IMR-90 (cell line): ENCODE results near the gene NRM. TPM values are rescaled to one million over a fixed set of nuclear protein-coding genes. Genes with fewer than 3 reads are reported as not detected.

Source experiments
- ATAC-seq: fragments of 200-7000 bp; cut with Tn5 transposase; 2 replicates; pipeline ENCODE4 v1.9.1; 2020; ENCODE audit warnings: low read depth, mild to moderate bottlenecking, moderate library complexity
- BruUV-seq: library from RNA; stranded (reverse); fragments of 400-500 nt; replicated peaks from 2 replicates; lab custom pipeline; 2021; lab: Mats Ljungman, UMichigan
- CTCF ChIA-PET: fragments of 300-600 bp; formaldehyde crosslinking; extraction: SDS; loops from one replicate; lab custom pipeline; 2021; ENCODE audit warnings: antibody characterized with exemption; lab: Yijun Ruan, JAX
- POLR2A ChIA-PET: fragments of 300-600 bp; sonication (Branson Sonifier 250); formaldehyde crosslinking; loops from one replicate; lab custom pipeline; 2022; ENCODE audit warnings: antibody characterized with exemption; ENCODE audit not compliant: unreplicated experiment; lab: Charles Lee
- DNase-seq: peaks from one replicate; pipeline ENCODE4 v3.0.0; 2013
- H2AFZ ChIP-seq: replicated peaks from 2 replicates; pipeline ENCODE3; 2013; ENCODE audit warnings: low read length, mild to moderate bottlenecking; ENCODE audit not compliant: poor library complexity
- H2AK5ac ChIP-seq: 2 replicates; pipeline ENCODE4 v1.6.1; 2013; ENCODE audit warnings: low read depth, low read length, inconsistent platforms
- H2AK9ac ChIP-seq: replicated peaks from 2 replicates; pipeline ENCODE3; 2013; ENCODE audit warnings: mild to moderate bottlenecking, low read depth, low read length, moderate library complexity; ENCODE audit not compliant: poor library complexity
- H2BK120ac ChIP-seq: 2 replicates; pipeline ENCODE4 v1.6.1; 2013; ENCODE audit warnings: low read depth, low read length, inconsistent platforms
- H2BK15ac ChIP-seq: 3 replicates; pipeline ENCODE4 v1.6.1; 2013; ENCODE audit warnings: low read depth, low read length, inconsistent platforms
- H2BK20ac ChIP-seq: 2 replicates; pipeline ENCODE4 v1.6.1; 2013; ENCODE audit warnings: low read depth, mild to moderate bottlenecking, inconsistent platforms, low read length, moderate library complexity
- H2BK5ac ChIP-seq: 2 replicates; pipeline ENCODE4 v1.6.1; 2013; ENCODE audit warnings: mild to moderate bottlenecking, low read depth, low read length, inconsistent platforms; ENCODE audit not compliant: poor library complexity, severe bottlenecking
- H3K14ac ChIP-seq: replicated peaks from 2 replicates; pipeline ENCODE4 v1.6.1; 2013; ENCODE audit warnings: low read depth, low read length, inconsistent platforms
- H3K18ac ChIP-seq: 2 replicates; pipeline ENCODE4 v1.6.1; 2013; ENCODE audit warnings: low read depth, low read length, control low read depth
- H3K23ac ChIP-seq: 2 replicates; pipeline ENCODE4 v1.6.1; 2013; ENCODE audit warnings: low read depth, low read length, inconsistent platforms
- H3K27ac ChIP-seq: 2 replicates; pipeline ENCODE4 v1.5.1; 2013; ENCODE audit warnings: mild to moderate bottlenecking, control low read depth, low read length; ENCODE audit not compliant: insufficient read depth
- H3K27me3 ChIP-seq: 2 replicates; pipeline ENCODE4 v1.6.1; 2013; ENCODE audit warnings: low read length; ENCODE audit not compliant: control insufficient read depth, insufficient read depth
- H3K36me3 ChIP-seq: 2 replicates; pipeline ENCODE4 v1.6.1; 2013; ENCODE audit warnings: low read length, mixed read lengths; ENCODE audit not compliant: control insufficient read depth, insufficient read depth
- H3K4ac ChIP-seq: 2 replicates; pipeline ENCODE4 v1.6.1; 2013; ENCODE audit warnings: low read depth, low read length, inconsistent platforms
- H3K4me1 ChIP-seq: 2 replicates; pipeline ENCODE4 v1.6.1; 2013; ENCODE audit warnings: low read length, mixed read lengths; ENCODE audit not compliant: control insufficient read depth, insufficient read depth
- H3K4me2 ChIP-seq: 2 replicates; pipeline ENCODE4 v1.6.1; 2013; ENCODE audit warnings: low read depth, mild to moderate bottlenecking, control low read depth, low read length, moderate library complexity
- H3K4me3 ChIP-seq: 2 replicates; pipeline ENCODE4 v1.5.1; 2013; ENCODE audit warnings: low read depth, mild to moderate bottlenecking, control low read depth, low read length, moderate library complexity; ENCODE audit not compliant: insufficient read depth
- H3K56ac ChIP-seq: 2 replicates; pipeline ENCODE4 v1.6.1; 2013; ENCODE audit warnings: low read length, inconsistent platforms; ENCODE audit not compliant: insufficient read depth; ENCODE audit errors: extremely low read depth
- H3K79me1 ChIP-seq, 2 experiments: 2 replicates each; pipeline ENCODE4 v1.6.1; 2013; ENCODE audit warnings: low read length in 2 of 2, inconsistent platforms in 1 of 2, low read depth in 1 of 2
- H3K9ac ChIP-seq: 2 replicates; pipeline ENCODE4 v1.6.1; 2013; ENCODE audit warnings: low read depth, low read length, control low read depth
- H3K9me1 ChIP-seq: 2 replicates; pipeline ENCODE4 v1.6.1; 2013; ENCODE audit warnings: low read length, inconsistent platforms; ENCODE audit not compliant: insufficient read depth
- H3K9me3 ChIP-seq: 2 replicates; pipeline ENCODE4 v1.6.1; 2013; ENCODE audit warnings: low read length; ENCODE audit not compliant: control insufficient read depth, insufficient read depth
- H4K20me1 ChIP-seq: 2 replicates; pipeline ENCODE4 v1.6.1; 2013; ENCODE audit warnings: low read length, inconsistent platforms; ENCODE audit not compliant: insufficient read depth
- H4K5ac ChIP-seq: 2 replicates; pipeline ENCODE4 v1.6.1; 2013; ENCODE audit warnings: mild to moderate bottlenecking, low read depth, low read length, control low read depth
- H4K8ac ChIP-seq, 2 experiments: 2 replicates each; pipeline ENCODE4 v1.6.1; 2013; ENCODE audit warnings: low read depth in 2 of 2, low read length in 2 of 2, control low read depth in 1 of 2, inconsistent platforms in 1 of 2
- H4K91ac ChIP-seq: 2 replicates; pipeline ENCODE4 v1.6.1; 2013; ENCODE audit warnings: low read depth, low read length, inconsistent platforms; ENCODE audit not compliant: insufficient read depth
- BHLHE40 ChIP-seq: fragments of 150-350 bp; IDR thresholded peaks from 2 replicates; pipeline ENCODE4 v1.6.1; 2016; ENCODE audit warnings: mild to moderate bottlenecking, low read depth, low read length
- CEBPB ChIP-seq: IDR thresholded peaks from 2 replicates; pipeline ENCODE4 v1.6.1; 2012; ENCODE audit warnings: low read depth, low read length, improper control_type of control experiment
- CHD1 ChIP-seq: IDR thresholded peaks from 2 replicates; pipeline ENCODE4 v1.6.1; 2012; ENCODE audit warnings: low read depth, low read length, improper control_type of control experiment
- ELK1 ChIP-seq: fragments of 150-350 bp; IDR thresholded peaks from 2 replicates; pipeline ENCODE4 v1.6.1; 2016; ENCODE audit warnings: low read depth, mild to moderate bottlenecking, low read length, moderate library complexity, borderline replicate concordance
- FOS ChIP-seq: fragments of 150-350 bp; IDR thresholded peaks from 2 replicates; pipeline ENCODE4 v1.6.1; 2016; ENCODE audit warnings: low read depth, low read length
- MAFK ChIP-seq: IDR thresholded peaks from 2 replicates; pipeline ENCODE4 v1.6.1; 2012; ENCODE audit warnings: low read depth, low read length, improper control_type of control experiment
- MAZ ChIP-seq: IDR thresholded peaks from 2 replicates; pipeline ENCODE4 v1.6.1; 2012; ENCODE audit warnings: low read depth, mild to moderate bottlenecking, low read length, improper control_type of control experiment, moderate library complexity, borderline replicate concordance
- NFE2L2 ChIP-seq: fragments of 150-350 bp; IDR thresholded peaks from 2 replicates; pipeline ENCODE4 v1.6.1; 2016; ENCODE audit warnings: low read depth, mild to moderate bottlenecking, low read length
- POLR2A ChIP-seq: IDR thresholded peaks from 2 replicates; pipeline ENCODE4 v1.6.1; 2012; ENCODE audit warnings: mild to moderate bottlenecking, low read depth, low read length
- RAD21 ChIP-seq: IDR thresholded peaks from 2 replicates; pipeline ENCODE4 v1.6.1; 2012; ENCODE audit warnings: low read length, improper control_type of control experiment
- RCOR1 ChIP-seq: IDR thresholded peaks from 2 replicates; pipeline ENCODE4 v1.6.1; 2012; ENCODE audit warnings: mild to moderate bottlenecking, low read length, improper control_type of control experiment; ENCODE audit not compliant: insufficient replicate concordance
- RFX5 ChIP-seq: IDR thresholded peaks from 2 replicates; pipeline ENCODE4 v1.8.0; 2012; ENCODE audit warnings: low read depth, mild to moderate bottlenecking, low read length, moderate library complexity
- SMC3 ChIP-seq: fragments of 150-350 bp; IDR thresholded peaks from 2 replicates; pipeline ENCODE4 v1.6.1; 2016; ENCODE audit warnings: low read depth, mild to moderate bottlenecking, antibody characterized with exemption, low read length, moderate library complexity
- USF2 ChIP-seq: fragments of 150-350 bp; IDR thresholded peaks from 2 replicates; pipeline ENCODE4 v1.6.1; 2017; ENCODE audit warnings: mild to moderate bottlenecking, antibody characterized with exemption, low read length, low read depth
- WGBS, 2 experiments: methylation state at CpG; one replicate each; pipeline versions ENCODE4 v1.1.5 to v1.1.7; 2013; ENCODE audit warnings: missing lambda C conversion rate in 2 of 2; ENCODE audit not compliant: insufficient read length in 1 of 2; ENCODE audit errors: extremely low coverage in 2 of 2; 5-methylcytosine and 5-hydroxymethylcytosine counted together
- dilution Hi-C: fragments of 300-500 bp; cut with HindIII; formaldehyde crosslinking; loops from one replicate; pipeline ENCODE4 v1.14.3; 2018; ENCODE audit warnings: low sequenced_read_pairs; ENCODE audit not compliant: unreplicated experiment
- in situ Hi-C: fragments of 300-500 bp; cut with MboI; formaldehyde crosslinking; loops from 3 replicates; pipeline ENCODE4 v1.14.3; 2019; ENCODE audit warnings: low sequenced_read_pairs, inconsistent platforms, mixed read lengths
- intact Hi-C: fragments of 100-400 bp; cut with micrococcal nuclease; formaldehyde crosslinking; loops from 2 replicates; pipeline ENCODE4 v1.10.0; 2022
- polyA plus RNA-seq, 3 experiments: library from polyadenylated mRNA; depleted of rRNA; stranded (reverse); fragments of >200 nt; gene quantifications; 2 replicates each; pipeline ENCODE4 v1.2.3, GENCODE V29; 2012; ENCODE audit warnings: low replicate concordance in 1 of 3
- total RNA-seq: library from RNA; depleted of rRNA; stranded (reverse); fragments of >200 nt; gene quantifications from 2 replicates; pipeline ENCODE4 v1.2.3, GENCODE V29; 2012

The NRM gene
- total and polyA plus RNA-seq, 2 of the 4 experiments (the other 2 are of a cell fraction): 2.2 to 27.0 TPM

- Histone ChIP-seq H2AK5ac (peak within 1 kb of the TSS; percentile 69), H3K4me2 (peak within 1 kb of the TSS; percentile 95), H3K9me3 (no peaks in the 10 kb centered on the region), H3K14ac (peak within 1 kb of the TSS; percentile 66), H3K27me3 (no peaks in the 10 kb centered on the region), H2AFZ (peak within 1 kb of the TSS; percentile 95), H3K23ac (peak within 1 kb of the TSS; percentile 73), H3K9me1 (no peaks in the 10 kb centered on the region), H2AK9ac (peak within 1 kb of the TSS; percentile 92), H3K56ac (no peak within 1 kb of the TSS), H3K4ac (peak within 1 kb of the TSS; percentile 80), H2BK20ac (no peak within 1 kb of the TSS), H4K8ac (peak within 1 kb of the TSS; percentile 9 to 74; a peak in 2 of 4 replicates), H3K27ac (peak within 1 kb of the TSS; percentile 58), H2BK5ac (peak within 1 kb of the TSS; percentile 41), H3K4me1 (peaks cover 3% of the 10 kb centered on the region; the same call in 1 of the 2 replicates), H2BK120ac (no peak within 1 kb of the TSS; the same call in 1 of the 2 replicates), H3K4me3 (peak within 1 kb of the TSS; percentile 77), H3K36me3 (peaks cover 34% of the 10 kb centered on the region), H2BK15ac (no peak within 1 kb of the TSS), H3K18ac (no peak within 1 kb of the TSS), H3K9ac (peak within 1 kb of the TSS; percentile 83), H4K20me1 (peaks cover 21% of the 10 kb centered on the region), H3K79me1 (peaks cover 25 to 41% of the 10 kb centered on the region in 2 experiments), H4K5ac (no peak within 1 kb of the TSS), H4K91ac (peak within 1 kb of the TSS; percentile 7; the same call in 1 of the 2 replicates)
- peak; percentile 88 for ATAC-seq
- CTCF ChIA-PET: interaction anchor here (0.6 to 1.4 kb wide), 4 partner anchors 31 to 62 kb away, joined by 3 to 5 read pairs (median 4); no protein-coding TSS in a partner anchor
- peak; percentile 98 for DNase-seq
- intact Hi-C loops: loop anchor here (2.0 kb wide), 1 partner anchor 190 kb away; no protein-coding TSS in a partner anchor
- dilution Hi-C loops: no loop called here
- in situ Hi-C loops: no loop called here
- BruUV-seq: no TSS peak
- 0% methylated on average over 41 of the region's 57 CpGs; no CpG with 5 or more reads in 1 of the 2 experiments for WGBS, 2 experiments
- POLR2A ChIA-PET: interaction anchor here (1.0 to 1.7 kb wide), 4 partner anchors 10 to 60 kb away, joined by 3 to 7 read pairs (median 4); no protein-coding TSS in a partner anchor
- peak; percentile 56 for TF ChIP-seq RAD21
- TF ChIP-seq RFX5: no peak
- 0 out of 2 replicates have a peak, but pooled peaks have one; percentile 22 for TF ChIP-seq MAZ
- TF ChIP-seq CHD1: 0 out of 2 replicates have a peak, but pooled peaks have one; percentile 38
- no peak for TF ChIP-seq BHLHE40
- TF ChIP-seq CEBPB: no peak
- peak; percentile 70 for TF ChIP-seq SMC3
- no peak for TF ChIP-seq FOS
- TF ChIP-seq USF2: no peak
- TF ChIP-seq POLR2A: 0 out of 2 replicates have a peak, but pooled peaks have one; percentile 31
- no peak for TF ChIP-seq ELK1
- no peak for TF ChIP-seq NFE2L2
- no peak for TF ChIP-seq RCOR1
- TF ChIP-seq MAFK: no peak; the same call in 1 of the 2 replicates
Measured at GRCh38 chr6:30672445-30673253, 18.1 kb downstream of the NRM start, which contains the start of gene DHX16. TSS of gene DHX16 (minus strand) at chr6:30673006. CDS start at chr6:30672841, 165 bp downstream.
